Measurements from ENCODE around the gene KRT82. TPM values are rescaled to one million over a fixed set of nuclear protein-coding genes. Genes with fewer than 3 reads are reported as not detected.

Gene KRT82
- total and polyA plus RNA-seq, 4 donors = not detected

- no peaks in the 10 kb centered on the region for H3K27me3 ChIP-seq (ENCODE audit: control insufficient read depth, insufficient read depth, low read length)
- peaks cover 22% of the 10 kb centered on the region for H3K4me1 ChIP-seq (ENCODE audit: control insufficient read depth, insufficient read depth, low read length)
- no peaks in the 10 kb centered on the region for H3K9me3 ChIP-seq (ENCODE audit: control insufficient read depth, insufficient read depth, low read length)
- DNase-seq (ENCODE audit: low read depth in 4 of 6, low spot score in 6 of 6) = peak in 1 of 6 donors; percentile 31
- H3K27ac ChIP-seq (ENCODE audit: low read depth, low read length) = no peak overlapping the region
- H3K4me3 ChIP-seq (ENCODE audit: low read depth, low read length) = no peak overlapping the region
- 52% methylated on average over 5 of the region's 11 CpGs for WGBS (ENCODE audit: insufficient coverage)
- H3K36me3 ChIP-seq (ENCODE audit: control insufficient read depth, insufficient read depth, low read length) = no peaks in the 10 kb centered on the region
These were observed 15.2 kb downstream of the KRT82 start for GRCh38 chr12:52390739-52391617.

DNA sequence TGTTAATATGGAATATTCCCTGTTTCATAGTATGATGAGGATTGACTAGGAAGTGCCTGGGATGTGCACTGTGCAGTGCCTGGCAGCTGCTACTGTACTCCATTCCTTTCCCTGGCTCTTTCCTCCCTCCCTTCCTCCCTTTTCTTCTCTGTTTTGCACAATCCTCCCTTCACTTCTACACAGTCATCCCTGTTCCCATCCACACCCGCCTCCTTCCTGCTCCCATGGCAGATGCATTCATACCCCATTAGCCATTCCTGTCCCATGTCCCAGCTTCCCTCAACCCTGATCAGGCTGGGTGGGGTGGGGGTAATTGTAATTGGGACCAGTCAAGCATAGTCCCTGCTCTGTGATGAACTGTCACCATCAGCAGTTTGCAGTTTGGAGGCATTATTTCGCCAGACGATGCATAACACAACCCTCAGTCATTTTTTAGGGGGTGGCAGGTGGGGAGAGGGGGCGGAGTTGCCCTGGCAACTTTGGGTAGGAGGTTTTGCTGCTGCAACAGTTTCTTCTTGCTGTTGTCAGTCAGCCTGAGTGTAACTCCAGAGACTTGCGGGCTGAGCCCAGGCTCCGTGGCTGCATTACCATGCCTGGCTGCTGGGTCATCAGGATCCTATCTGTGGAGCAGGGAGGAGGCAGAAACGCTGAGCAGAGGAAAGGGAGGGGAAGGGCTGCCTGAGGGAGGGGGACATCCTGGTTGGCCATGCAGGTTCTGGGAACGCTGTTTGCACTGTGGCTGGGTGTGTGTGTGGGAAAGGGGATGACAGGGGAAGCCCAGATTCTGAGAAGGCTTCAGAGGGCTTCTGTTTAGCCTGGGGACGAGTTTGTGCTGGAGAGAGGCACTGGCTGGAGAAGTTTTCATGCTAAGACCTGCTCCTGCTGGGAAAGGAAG is 16.6 kb downstream of the KRT82 start:
- peaks cover 22% of the 10 kb centered on the region for H3K4me1 ChIP-seq (ENCODE audit: control insufficient read depth, insufficient read depth, low read length)
- H3K9me3 ChIP-seq (ENCODE audit: control insufficient read depth, insufficient read depth, low read length) = no peaks in the 10 kb centered on the region
- H3K4me3 ChIP-seq (ENCODE audit: low read depth, low read length) = no peak overlapping the region
- H3K36me3 ChIP-seq (ENCODE audit: control insufficient read depth, insufficient read depth, low read length) = no peaks in the 10 kb centered on the region
- peak in 1 of 6 donors; percentile 57 for DNase-seq (ENCODE audit: low read depth in 4 of 6, low spot score in 6 of 6)
- no peak overlapping the region for H3K27ac ChIP-seq (ENCODE audit: low read depth, low read length)
- WGBS (ENCODE audit: insufficient coverage) = 30% methylated on average over 5 of the region's 9 CpGs
- no peaks in the 10 kb centered on the region for H3K27me3 ChIP-seq (ENCODE audit: control insufficient read depth, insufficient read depth, low read length)

DNA sequence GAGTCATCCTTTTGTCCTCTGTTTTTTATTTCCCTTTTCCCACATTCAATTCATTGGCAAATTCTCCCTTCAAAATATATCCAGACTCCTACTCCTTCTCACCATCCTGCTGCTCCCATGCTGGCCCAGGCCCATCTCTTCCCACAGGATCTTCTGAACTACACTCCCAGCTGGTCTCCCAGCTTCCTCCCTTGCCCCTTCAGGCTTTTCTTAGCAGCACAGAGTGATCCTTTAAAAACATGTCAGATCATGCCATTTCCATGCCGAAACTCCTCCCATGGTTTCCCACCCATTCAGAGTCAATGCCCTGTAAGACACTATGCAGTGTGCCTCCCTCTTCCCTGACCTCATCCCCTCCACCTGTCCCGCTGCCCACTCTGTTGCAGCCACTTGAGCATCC is 18.3 kb downstream of the KRT82 start:
- 92% methylated on average over 2 of the region's 2 CpGs for WGBS (ENCODE audit: insufficient coverage)
- H3K27me3 ChIP-seq (ENCODE audit: control insufficient read depth, insufficient read depth, low read length) = no peaks in the 10 kb centered on the region
- no peak overlapping the region for H3K27ac ChIP-seq (ENCODE audit: low read depth, low read length)
- DNase-seq (ENCODE audit: low read depth in 4 of 6, low spot score in 6 of 6) = no peak
- H3K9me3 ChIP-seq (ENCODE audit: control insufficient read depth, insufficient read depth, low read length) = no peaks in the 10 kb centered on the region
- H3K36me3 ChIP-seq (ENCODE audit: control insufficient read depth, insufficient read depth, low read length) = no peaks in the 10 kb centered on the region
- peaks cover 22% of the 10 kb centered on the region for H3K4me1 ChIP-seq (ENCODE audit: control insufficient read depth, insufficient read depth, low read length)
- no peak overlapping the region for H3K4me3 ChIP-seq (ENCODE audit: low read depth, low read length)

- Histone ChIP-seq H3K27me3 (ENCODE audit: control insufficient read depth, insufficient read depth, low read length) (no peaks in the 10 kb centered on the region), H3K27ac (ENCODE audit: low read depth, low read length) (no peak within 1 kb of the TSS), H3K4me1 (ENCODE audit: control insufficient read depth, insufficient read depth, low read length) (peaks cover 10% of the 10 kb centered on the region), H3K36me3 (ENCODE audit: control insufficient read depth, insufficient read depth, low read length) (no peaks in the 10 kb centered on the region), H3K9me3 (ENCODE audit: control insufficient read depth, insufficient read depth, low read length) (no peaks in the 10 kb centered on the region), H3K4me3 (ENCODE audit: low read depth, low read length) (no peak within 1 kb of the TSS)
- no peak for DNase-seq (ENCODE audit: low read depth in 4 of 6, low spot score in 6 of 6)
- WGBS (ENCODE audit: insufficient coverage) = 96% methylated on average over 11 of the region's 11 CpGs
These were observed 20.9 kb downstream of the KRT82 start, which contains the start of gene KRT84 for GRCh38 chr12:52385226-52385702. KRT84 (minus strand) TSS chr12:52385652; CDS start chr12:52385585, 67 bp downstream.

DNA sequence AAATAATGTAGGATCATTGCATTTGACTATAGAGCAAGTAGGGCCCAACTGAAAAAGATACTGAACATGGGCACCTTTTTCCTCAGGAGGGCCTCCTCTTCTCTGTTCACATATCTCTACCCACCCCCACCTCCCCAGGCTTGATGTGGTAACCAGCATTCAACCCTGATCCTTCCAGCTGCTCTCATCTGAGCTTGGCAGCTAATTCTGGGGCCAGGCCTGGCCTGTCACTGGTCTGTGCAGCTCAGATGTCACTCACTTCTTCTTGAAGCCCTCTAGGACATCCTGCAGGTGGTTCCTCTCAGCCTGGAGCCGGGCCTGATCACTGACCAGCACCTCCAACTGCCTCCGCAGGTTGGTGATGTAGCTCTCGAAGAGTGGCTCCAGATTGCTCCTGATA is 22.8 kb downstream of the KRT82 start:
- Histone ChIP-seq H3K36me3 (ENCODE audit: control insufficient read depth, insufficient read depth, low read length) (no peaks in the 10 kb centered on the region), H3K27ac (ENCODE audit: low read depth, low read length) (no peak overlapping the region), H3K9me3 (ENCODE audit: control insufficient read depth, insufficient read depth, low read length) (no peaks in the 10 kb centered on the region), H3K27me3 (ENCODE audit: control insufficient read depth, insufficient read depth, low read length) (no peaks in the 10 kb centered on the region), H3K4me1 (ENCODE audit: control insufficient read depth, insufficient read depth, low read length) (no peaks in the 10 kb centered on the region), H3K4me3 (ENCODE audit: low read depth, low read length) (no peak overlapping the region)
- WGBS (ENCODE audit: insufficient coverage) = 97% methylated on average over 3 of the region's 3 CpGs
- DNase-seq (ENCODE audit: low read depth in 4 of 6, low spot score in 6 of 6) = no peak

GRCh38 chr12:52382854-52383253 is 23.3 kb downstream of the KRT82 start:
- Histone ChIP-seq H3K27ac (ENCODE audit: low read depth, low read length) (no peak overlapping the region), H3K9me3 (ENCODE audit: control insufficient read depth, insufficient read depth, low read length) (no peaks in the 10 kb centered on the region), H3K36me3 (ENCODE audit: control insufficient read depth, insufficient read depth, low read length) (no peaks in the 10 kb centered on the region), H3K4me1 (ENCODE audit: control insufficient read depth, insufficient read depth, low read length) (no peaks in the 10 kb centered on the region), H3K27me3 (ENCODE audit: control insufficient read depth, insufficient read depth, low read length) (no peaks in the 10 kb centered on the region), H3K4me3 (ENCODE audit: low read depth, low read length) (no peak overlapping the region)
- no peak for DNase-seq (ENCODE audit: low read depth in 4 of 6, low spot score in 6 of 6)
- WGBS (ENCODE audit: insufficient coverage) = no CpG with 5 or more reads among the region's 2 CpGs

GRCh38 chr12:52381206-52381605 is 24.9 kb downstream of the KRT82 start:
- H3K27ac ChIP-seq (ENCODE audit: low read depth, low read length) = no peak overlapping the region
- H3K4me3 ChIP-seq (ENCODE audit: low read depth, low read length) = no peak overlapping the region
- H3K27me3 ChIP-seq (ENCODE audit: control insufficient read depth, insufficient read depth, low read length) = no peaks in the 10 kb centered on the region
- H3K4me1 ChIP-seq (ENCODE audit: control insufficient read depth, insufficient read depth, low read length) = no peaks in the 10 kb centered on the region
- no peak for DNase-seq (ENCODE audit: low read depth in 4 of 6, low spot score in 6 of 6)
- no peaks in the 10 kb centered on the region for H3K9me3 ChIP-seq (ENCODE audit: control insufficient read depth, insufficient read depth, low read length)
- WGBS (ENCODE audit: insufficient coverage) = 95% methylated on average over 7 of the region's 8 CpGs
- H3K36me3 ChIP-seq (ENCODE audit: control insufficient read depth, insufficient read depth, low read length) = no peaks in the 10 kb centered on the region

DNA sequence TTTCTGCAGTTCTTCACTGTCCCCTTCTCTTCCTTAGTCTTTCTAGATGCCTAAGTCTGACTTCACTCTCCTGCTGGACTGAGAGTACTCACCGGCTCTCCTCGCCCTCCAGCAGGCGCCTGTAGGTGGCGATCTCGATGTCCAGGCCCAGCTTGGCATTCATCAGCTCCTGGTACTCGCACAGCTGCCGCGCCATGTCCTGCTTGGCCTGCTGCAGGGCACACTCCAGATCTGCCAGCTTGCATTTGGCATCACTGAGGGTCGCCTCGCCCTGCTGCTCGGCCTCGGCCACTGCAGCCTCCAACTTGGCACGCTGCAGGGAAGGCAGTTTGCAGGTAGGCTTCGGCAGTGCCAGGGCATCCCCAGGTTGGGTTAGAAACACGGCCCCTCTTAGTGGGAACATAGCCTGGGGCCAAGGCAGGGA is 25.9 kb downstream of the KRT82 start:
- H3K4me1 ChIP-seq (ENCODE audit: control insufficient read depth, insufficient read depth, low read length) = no peaks in the 10 kb centered on the region
- no peaks in the 10 kb centered on the region for H3K27me3 ChIP-seq (ENCODE audit: control insufficient read depth, insufficient read depth, low read length)
- H3K4me3 ChIP-seq (ENCODE audit: low read depth, low read length) = no peak overlapping the region
- no peak overlapping the region for H3K27ac ChIP-seq (ENCODE audit: low read depth, low read length)
- WGBS (ENCODE audit: insufficient coverage) = 54% methylated on average over 15 of the region's 15 CpGs
- H3K36me3 ChIP-seq (ENCODE audit: control insufficient read depth, insufficient read depth, low read length) = no peaks in the 10 kb centered on the region
- peak in 2 of 6 donors; percentile 19 to 75 for DNase-seq (ENCODE audit: low read depth in 4 of 6, low spot score in 6 of 6)
- H3K9me3 ChIP-seq (ENCODE audit: control insufficient read depth, insufficient read depth, low read length) = no peaks in the 10 kb centered on the region

GRCh38 chr12:52379536-52379935 is 26.6 kb downstream of the KRT82 start:
- Histone ChIP-seq H3K27me3 (ENCODE audit: control insufficient read depth, insufficient read depth, low read length) (no peaks in the 10 kb centered on the region), H3K9me3 (ENCODE audit: control insufficient read depth, insufficient read depth, low read length) (no peaks in the 10 kb centered on the region), H3K4me3 (ENCODE audit: low read depth, low read length) (no peak overlapping the region), H3K36me3 (ENCODE audit: control insufficient read depth, insufficient read depth, low read length) (no peaks in the 10 kb centered on the region), H3K4me1 (ENCODE audit: control insufficient read depth, insufficient read depth, low read length) (no peaks in the 10 kb centered on the region), H3K27ac (ENCODE audit: low read depth, low read length) (no peak overlapping the region)
- WGBS (ENCODE audit: insufficient coverage) = 93% methylated on average over 3 of the region's 6 CpGs
- DNase-seq (ENCODE audit: low read depth in 4 of 6, low spot score in 6 of 6) = no peak

All from spinal cord (tissue), 10 donors.